Liver (tissue), 3 donors: Measurements from ENCODE around the gene UBE2Q2.
"Not testable (repeated sequence)": the region's sequence is repeated elsewhere in the genome, so short reads cannot be mapped to it uniquely, and the experiment has no call there.

Source experiments
- ATF3 ChIP-seq: IDR thresholded peaks from 2 replicates; pipeline ENCODE4 v1.6.1; 2016; ENCODE audit warnings: antibody characterized with exemption
- CTCF ChIP-seq: fragments of 150-350 bp; IDR thresholded peaks from 2 replicates; pipeline ENCODE4 v1.5.1; 2017; ENCODE audit warnings: improper control_type of control experiment, low read depth, low read length; ENCODE audit not compliant: missing input control
- EGR1 ChIP-seq, 2 donors: IDR thresholded peaks; 2 replicates each; pipeline ENCODE4 v1.6.1; 2016 to 2018; ENCODE audit warnings: antibody characterized with exemption in 2 of 2, low read depth in 2 of 2
- GABPA ChIP-seq, 2 donors: IDR thresholded peaks in 1 of 2; conservative IDR thresholded peaks in 1 of 2; 2 replicates each; pipeline ENCODE4 v1.6.1; 2016; ENCODE audit warnings: antibody characterized with exemption in 2 of 2, mild to moderate bottlenecking in 1 of 2, moderate library complexity in 1 of 2
- JUND ChIP-seq, 2 donors: IDR thresholded peaks; 2 replicates each; pipeline ENCODE4 v1.6.1; 2016; ENCODE audit warnings: antibody characterized with exemption in 2 of 2
- MAX ChIP-seq: IDR thresholded peaks from 2 replicates; pipeline ENCODE4 v1.6.1; 2016; ENCODE audit warnings: antibody characterized with exemption
- NR2F2 ChIP-seq: IDR thresholded peaks from 2 replicates; pipeline ENCODE4 v1.6.1; 2016; ENCODE audit warnings: antibody characterized with exemption
- RAD21 ChIP-seq, 2 donors: IDR thresholded peaks; 2 replicates each; pipeline ENCODE4 v1.6.1; 2016; ENCODE audit warnings: antibody characterized with exemption in 2 of 2, mild to moderate bottlenecking in 2 of 2
- REST ChIP-seq: IDR thresholded peaks from 2 replicates; pipeline ENCODE4 v1.6.1; 2016; ENCODE audit warnings: antibody characterized with exemption, mild to moderate bottlenecking
- RXRA ChIP-seq, 2 donors: IDR thresholded peaks; 2 replicates each; pipeline ENCODE4 v1.6.1; 2017 to 2018; ENCODE audit warnings: antibody characterized with exemption in 2 of 2, mild to moderate bottlenecking in 1 of 2
- SP1 ChIP-seq: IDR thresholded peaks from 2 replicates; pipeline ENCODE4 v1.6.1; 2018; ENCODE audit warnings: antibody characterized with exemption, mild to moderate bottlenecking
- TAF1 ChIP-seq: conservative IDR thresholded peaks from 2 replicates; pipeline ENCODE4 v1.6.1; 2016; ENCODE audit warnings: antibody characterized with exemption, mild to moderate bottlenecking
- YY1 ChIP-seq: IDR thresholded peaks from 2 replicates; pipeline ENCODE4 v1.6.1; 2016; ENCODE audit warnings: antibody characterized with exemption, mild to moderate bottlenecking
- ZBTB33 ChIP-seq: IDR thresholded peaks from 2 replicates; pipeline ENCODE4 v1.6.1; 2016; ENCODE audit warnings: antibody characterized with exemption
- donor health status: healthy.
- donor health status: healthy.

GRCh38 chr15:75851566-75851965 lies 8.3 kb downstream of the UBE2Q2 start:
- TF ChIP-seq ZBTB33; CTCF; TAF1; JUND (IDR thresholded peaks at IDR 0.05); MAX; EGR1 (IDR thresholded peaks at IDR 0.05; ENCODE audit: low read depth in 2 of 2); GABPA (IDR thresholded peaks at IDR 0.05 in 1 of 2, conservative IDR thresholded peaks at IDR 0.05 in 1 of 2); RXRA (IDR thresholded peaks at IDR 0.05); YY1; REST; ATF3; NR2F2; RAD21 (IDR thresholded peaks at IDR 0.05); SP1: not testable (repeated sequence)
